Activated T-cell treated with anti-CD3 and anti-CD28 coated beads, Interleukin-2, amount 50 U/mL, for 72 hours (primary cell): ENCODE results near the gene MDC1. TPM values are rescaled to one million over a fixed set of nuclear protein-coding genes. Genes with fewer than 3 reads are reported as not detected.
"Not testable (repeated sequence)": the region's sequence is repeated elsewhere in the genome, so short reads cannot be mapped to it uniquely, and the experiment has no call there.

ENCODE experiments used
- ATAC-seq, 2 donors: fragments of 150-1000 bp; cut with Tn5 transposase; replicated peaks in 1 of 2; 2 replicates each; pipeline ENCODE4 v1.10.0; 2021; ENCODE audit warnings: moderate library complexity in 2 of 2, mild to moderate bottlenecking in 1 of 2
- DNase-seq, 2 donors: peaks; one replicate each; pipeline ENCODE4 v3.0.0; 2021 to 2022; ENCODE audit warnings: mixed read lengths in 1 of 2
- H3K27ac Mint-ChIP-seq: one replicate; pipeline ENCODE4 v1.8.0; 2022; ENCODE audit warnings: mild to moderate bottlenecking, moderate library complexity, mixed read lengths
- H3K27me3 Mint-ChIP-seq: one replicate; pipeline ENCODE4 v1.8.0; 2022; ENCODE audit warnings: low read depth, mixed read lengths
- H3K36me3 Mint-ChIP-seq, 2 donors: one replicate each; pipeline ENCODE4 v1.8.0; 2022; ENCODE audit warnings: mixed read lengths in 2 of 2, mild to moderate bottlenecking in 1 of 2; ENCODE audit not compliant: insufficient read depth in 2 of 2
- H3K4me1 Mint-ChIP-seq: one replicate; pipeline ENCODE4 v1.8.0; 2022; ENCODE audit warnings: low read depth, mixed read lengths
- H3K4me3 Mint-ChIP-seq, 2 donors: one replicate each; pipeline ENCODE4 v1.8.0; 2022; ENCODE audit warnings: mild to moderate bottlenecking in 2 of 2, mixed read lengths in 2 of 2, moderate library complexity in 2 of 2
- H3K9me3 Mint-ChIP-seq, 2 donors: one replicate each; pipeline ENCODE4 v1.8.0; 2022; ENCODE audit warnings: mixed read lengths in 2 of 2
- total RNA-seq, 2 donors: library from RNA; stranded (reverse); gene quantifications; one replicate each; pipeline ENCODE4 v1.2.3, GENCODE V29; 2022

Gene MDC1
- total RNA-seq, 2 donors from 2014 or later = 102 to 127 TPM

- Mint-ChIP-seq H3K27ac (peak overlapping the region; percentile 99), H3K36me3 (peaks cover 29 to 60% of the 10 kb centered on the region in 2 donors), H3K4me3 (peak overlapping the region; percentile 94 to 96), H3K4me1 (peaks cover 67% of the 10 kb centered on the region)
- not testable (repeated sequence) for ATAC-seq, H3K27me3 Mint-ChIP-seq, DNase-seq, H3K9me3 Mint-ChIP-seq
Measured at GRCh38 chr6:30717845-30718720, 1.0 kb upstream of the MDC1 start.

- H3K4me1 Mint-ChIP-seq = peaks cover 68% of the 10 kb centered on the region
- H3K36me3 Mint-ChIP-seq = peaks cover 28 to 60% of the 10 kb centered on the region in 2 donors
- no peaks in the 10 kb centered on the region for H3K27me3 Mint-ChIP-seq
- H3K4me3 Mint-ChIP-seq = peak overlapping the region; percentile 94 to 96
- DNase-seq = no peak
- H3K9me3 Mint-ChIP-seq = no peaks in the 10 kb centered on the region
- H3K27ac Mint-ChIP-seq = peak overlapping the region; percentile 98
- no peak for ATAC-seq
Measured at GRCh38 chr6:30716879-30717128, 277 bp downstream of the MDC1 start.

- Mint-ChIP-seq H3K36me3 (peaks cover 22 to 59% of the 10 kb centered on the region in 2 donors), H3K27me3 (no peaks in the 10 kb centered on the region)
Measured at GRCh38 chr6:30714263-30714662, 2.8 kb downstream of the MDC1 start.

GRCh38 chr6:30712441-30712945 lies 4.6 kb downstream of the MDC1 start:
- Mint-ChIP-seq H3K27ac (peak overlapping the region; percentile 4), H3K36me3 (peaks cover 28 to 66% of the 10 kb centered on the region in 2 donors), H3K9me3 (no peaks in the 10 kb centered on the region), H3K4me1 (peaks cover 62% of the 10 kb centered on the region), H3K4me3 (peak overlapping the region in 1 of 2 donors; percentile 57), H3K27me3 (no peaks in the 10 kb centered on the region)
- DNase-seq = no peak
- ATAC-seq = no peak

More at GRCh38 chr6:30714263-30714662, 2.8 kb downstream of the MDC1 start:
- peaks cover 71% of the 10 kb centered on the region for H3K4me1 Mint-ChIP-seq
- H3K9me3 Mint-ChIP-seq = no peaks in the 10 kb centered on the region
- ATAC-seq (no peak), DNase-seq (no peak)
- no peak overlapping the region for H3K27ac Mint-ChIP-seq
- H3K4me3 Mint-ChIP-seq = no peak overlapping the region

- Mint-ChIP-seq H3K36me3 (peaks cover 29 to 64% of the 10 kb centered on the region in 2 donors), H3K4me3 (peak overlapping the region in 1 of 2 donors; percentile 57), H3K4me1 (peaks cover 57% of the 10 kb centered on the region), H3K9me3 (no peaks in the 10 kb centered on the region), H3K27ac (peak overlapping the region; percentile 1), H3K27me3 (no peaks in the 10 kb centered on the region)
- ATAC-seq (peak in 1 of 2 donors; percentile 54), DNase-seq (no peak)
Measured at GRCh38 chr6:30711758-30712380, 5.2 kb downstream of the MDC1 start.

GRCh38 chr6:30709101-30709868 lies 7.8 kb downstream of the MDC1 start:
- Mint-ChIP-seq H3K9me3 (no peaks in the 10 kb centered on the region), H3K27ac (no peak overlapping the region), H3K36me3 (peaks cover 28 to 51% of the 10 kb centered on the region in 2 donors), H3K4me3 (no peak overlapping the region), H3K4me1 (peaks cover 33% of the 10 kb centered on the region), H3K27me3 (no peaks in the 10 kb centered on the region)
- no peak for DNase-seq
- ATAC-seq = no peak

GRCh38 chr6:30707281-30707850 lies 9.7 kb downstream of the MDC1 start:
- H3K4me3 Mint-ChIP-seq = no peak overlapping the region
- ATAC-seq (no peak), DNase-seq (no peak)
- no peaks in the 10 kb centered on the region for H3K9me3 Mint-ChIP-seq
- H3K27me3 Mint-ChIP-seq = no peaks in the 10 kb centered on the region
- H3K27ac Mint-ChIP-seq = no peak overlapping the region
- H3K36me3 Mint-ChIP-seq = peaks cover 18 to 43% of the 10 kb centered on the region in 2 donors
- peaks cover 19% of the 10 kb centered on the region for H3K4me1 Mint-ChIP-seq

GRCh38 chr6:30705620-30706019 lies 11.5 kb downstream of the MDC1 start:
- H3K27me3 Mint-ChIP-seq = no peaks in the 10 kb centered on the region
- peaks cover 19 to 26% of the 10 kb centered on the region in 2 donors for H3K36me3 Mint-ChIP-seq
- peaks cover 6% of the 10 kb centered on the region for H3K4me1 Mint-ChIP-seq
- H3K27ac Mint-ChIP-seq = no peak overlapping the region
- no peaks in the 10 kb centered on the region for H3K9me3 Mint-ChIP-seq
- DNase-seq (no peak), ATAC-seq (no peak)
- H3K4me3 Mint-ChIP-seq = no peak overlapping the region

- Mint-ChIP-seq H3K27me3 (no peaks in the 10 kb centered on the region), H3K27ac (no peak overlapping the region), H3K4me1 (peaks cover 6% of the 10 kb centered on the region), H3K36me3 (peaks cover 17 to 24% of the 10 kb centered on the region in 2 donors), H3K4me3 (no peak overlapping the region), H3K9me3 (no peaks in the 10 kb centered on the region)
- ATAC-seq (no peak), DNase-seq (no peak)
Measured at GRCh38 chr6:30703821-30704220, 13.3 kb downstream of the MDC1 start.

GRCh38 chr6:30703011-30703410 lies 14.1 kb downstream of the MDC1 start:
- H3K4me1 Mint-ChIP-seq = peaks cover 4% of the 10 kb centered on the region
- H3K9me3 Mint-ChIP-seq = no peaks in the 10 kb centered on the region
- H3K27me3 Mint-ChIP-seq = no peaks in the 10 kb centered on the region
- DNase-seq (no peak), ATAC-seq (no peak)
- H3K27ac Mint-ChIP-seq = no peak overlapping the region
- H3K4me3 Mint-ChIP-seq = no peak overlapping the region
- peaks cover 15 to 20% of the 10 kb centered on the region in 2 donors for H3K36me3 Mint-ChIP-seq

- DNase-seq = no peak
- Mint-ChIP-seq H3K36me3 (peaks cover 7 to 12% of the 10 kb centered on the region in 2 donors), H3K4me1 (peaks cover 7% of the 10 kb centered on the region), H3K27ac (no peak overlapping the region), H3K27me3 (no peaks in the 10 kb centered on the region), H3K9me3 (no peaks in the 10 kb centered on the region), H3K4me3 (no peak overlapping the region)
- no peak for ATAC-seq
Measured at GRCh38 chr6:30700340-30700739, 16.7 kb downstream of the MDC1 start.

- Mint-ChIP-seq H3K36me3 (peaks cover 0 to 2% of the 10 kb centered on the region in 2 donors), H3K4me1 (peaks cover 10% of the 10 kb centered on the region), H3K27me3 (no peaks in the 10 kb centered on the region), H3K4me3 (no peak overlapping the region), H3K9me3 (no peaks in the 10 kb centered on the region), H3K27ac (no peak overlapping the region)
- ATAC-seq = no peak
- DNase-seq = no peak
Measured at GRCh38 chr6:30696432-30696831, 20.6 kb downstream of the MDC1 start.
